K562 (cell line): ENCODE results near the gene PRKAG2. TPM values are rescaled to one million over a fixed set of nuclear protein-coding genes. Genes with fewer than 3 reads are reported as not detected.

ENCODE experiments used
- ATAC-seq: fragments of 200-7000 bp; cut with Tn5 transposase; 3 replicates; pipeline ENCODE4 v1.9.1; 2020; ENCODE audit warnings: moderate library complexity
- BruUV-seq: library from RNA; stranded (reverse); fragments of 400-500 nt; replicated peaks from 2 replicates; lab custom pipeline; 2021; lab: Mats Ljungman, UMichigan
- CTCF ChIA-PET: fragments of 300-600 bp; formaldehyde crosslinking; extraction: SDS; loops from one replicate; lab custom pipeline; 2021; ENCODE audit warnings: low intra/inter-chr PET ratio; lab: Yijun Ruan, JAX
- POLR2A ChIA-PET: fragments of 300-600, 350-650 bp; sonication (Branson Sonifier 250); formaldehyde crosslinking; extraction: SDS; loops from one replicate; lab custom pipeline; 2021; ENCODE audit warnings: antibody characterized with exemption, inconsistent platforms; lab: Yijun Ruan, JAX
- DNase-seq, 4 experiments: peaks; one replicate each; pipeline versions ENCODE4 v3.0.0 to v3.0.0-alpha.2; 2011 to 2018; ENCODE audit warnings: low spot score in 3 of 4, mixed read lengths in 3 of 4; ENCODE audit errors: extremely low read depth in 1 of 4
- FAIRE-seq: peaks from 2 replicates; lab custom pipeline; 2011; peaks lifted over from hg19 to GRCh38; lab: Jason Lieb, UNC
- H2AFZ ChIP-seq: 2 replicates; pipeline ENCODE4 v1.6.0; 2011; ENCODE audit warnings: low read depth, low read length, control low read depth, inconsistent platforms
- H3K27ac ChIP-seq: fragments of 200-600 bp; 3 replicates; pipeline ENCODE4 v1.8.0; 2011; ENCODE audit warnings: low read depth, mild to moderate bottlenecking, control low read depth, inconsistent platforms, low read length, moderate library complexity, mixed read lengths; ENCODE audit errors: extremely low read depth
- H3K27me3 ChIP-seq, 2 experiments: fragments of 300-600 bp in 1 of 2; 2 replicates in 1 of 2; 3 replicates in 1 of 2; pipeline versions ENCODE4 v1.6.0 to v1.8.0; 2011; ENCODE audit warnings: inconsistent platforms in 2 of 2, low read length in 2 of 2, mild to moderate bottlenecking in 1 of 2, mixed read lengths in 1 of 2, moderate library complexity in 1 of 2; ENCODE audit not compliant: control insufficient read depth in 2 of 2, insufficient read depth in 2 of 2
- H3K36me3 ChIP-seq: fragments of 300-600 bp; 3 replicates; pipeline ENCODE4 v1.8.0; 2011; ENCODE audit warnings: mild to moderate bottlenecking, low read length, inconsistent platforms; ENCODE audit not compliant: control insufficient read depth, insufficient read depth
- H3K4me1 ChIP-seq, 2 experiments: fragments of 200-600 bp in 1 of 2; replicated peaks in 1 of 2; 2 replicates in 1 of 2; 3 replicates in 1 of 2; pipeline versions ENCODE4 v1.5.1 to v1.8.0; 2011; ENCODE audit warnings: inconsistent platforms in 2 of 2, low read length in 2 of 2, mild to moderate bottlenecking in 1 of 2, mixed read lengths in 1 of 2, moderate library complexity in 1 of 2; ENCODE audit not compliant: control insufficient read depth in 2 of 2, insufficient read depth in 2 of 2
- H3K4me2 ChIP-seq: 2 replicates; pipeline ENCODE4 v1.6.1; 2011; ENCODE audit warnings: low read length, control low read depth, inconsistent platforms, mixed read lengths; ENCODE audit not compliant: insufficient read depth
- H3K4me3 ChIP-seq: fragments of 200-600 bp; sonication (generic), shearing (Covaris generic); 2 replicates; pipeline ENCODE4 v1.5.1; 2016; ENCODE audit warnings: control low read depth, inconsistent platforms
- H3K79me2 ChIP-seq: fragments of 200-600 bp; 3 replicates; pipeline ENCODE4 v1.8.0; 2011; ENCODE audit warnings: low read length, inconsistent platforms; ENCODE audit not compliant: control insufficient read depth, insufficient read depth
- H3K9ac ChIP-seq, 2 experiments: 2 replicates each; pipeline versions ENCODE4 v1.6.0 to v1.6.1; 2011; ENCODE audit warnings: low read depth in 2 of 2, low read length in 2 of 2, control low read depth in 1 of 2, inconsistent platforms in 1 of 2, mild to moderate bottlenecking in 1 of 2, mixed read lengths in 1 of 2; ENCODE audit not compliant: insufficient read depth in 1 of 2
- H3K9me1 ChIP-seq: one replicate; pipeline ENCODE4 v1.6.0; 2011; ENCODE audit warnings: inconsistent platforms, mild to moderate bottlenecking, low read length, moderate library complexity; ENCODE audit not compliant: control insufficient read depth, insufficient read depth
- H3K9me3 ChIP-seq: replicated peaks from 2 replicates; pipeline ENCODE4 v1.5.1; 2011; ENCODE audit warnings: low read depth, low read length, inconsistent platforms; ENCODE audit not compliant: control insufficient read depth, insufficient read depth
- H4K20me1 ChIP-seq: replicated peaks from 2 replicates; pipeline ENCODE4 v1.6.1; 2011; ENCODE audit warnings: low read length, inconsistent platforms, mixed read lengths; ENCODE audit not compliant: control insufficient read depth, insufficient read depth
- BCOR ChIP-seq: fragments of 450-650 bp; IDR thresholded peaks from 2 replicates; pipeline ENCODE4 v1.6.1; 2016
- HDGF ChIP-seq: fragments of 450-650 bp; IDR thresholded peaks from 2 replicates; pipeline ENCODE4 v1.6.1; 2016
- RBM39 ChIP-seq: fragments of 200-400 bp; formaldehyde crosslinking; optimal IDR thresholded peaks from 2 replicates; pipeline ENCODE3; 2018; ENCODE audit warnings: low read depth, low read length
- SMARCA5 ChIP-seq: fragments of 450-650 bp; IDR thresholded peaks from 2 replicates; pipeline ENCODE4 v1.6.1; 2016
- ZC3H11A ChIP-seq: IDR thresholded peaks from 2 replicates; pipeline ENCODE4 v1.6.1; 2012; ENCODE audit warnings: low read depth, low read length, improper control_type of control experiment
- ZNF121 ChIP-seq: sonication (generic); formaldehyde crosslinking; conservative IDR thresholded peaks from 2 replicates; pipeline ENCODE4 v1.8.0; 2022; ENCODE audit warnings: missing genetic modification reagents
- WGBS: fragments of 100-300 bp; shearing (Covaris generic); methylation state at CpG from one replicate; pipeline ENCODE4 v1.1.6; 2016; ENCODE audit warnings: low coverage, mixed read lengths; ENCODE audit not compliant: insufficient coverage; ENCODE audit errors: missing lambda C conversion rate; 5-methylcytosine and 5-hydroxymethylcytosine counted together
- in situ Hi-C: fragments of 300-500 bp; cut with MboI; formaldehyde crosslinking; loops from 4 replicates; pipeline ENCODE4 v1.15.0; 2018; ENCODE audit warnings: inconsistent platforms, mixed read lengths
- intact Hi-C: fragments of 100-400 bp; cut with micrococcal nuclease; formaldehyde crosslinking; loops from 2 replicates; pipeline ENCODE4 v1.14.2; 2022
- polyA plus RNA-seq, 8 experiments: library from polyadenylated mRNA; depleted of rRNA in 4 of 8; stranded (reverse) in 5 of 8; unstranded in 3 of 8; fragments of >200 nt; fragmentation: Nextera tagmentation in 2 of 8; fragmentation: Illumina TruSeq in 1 of 8; extraction: Ambion mirVana in 2 of 8; extraction: Trizol in 1 of 8; gene quantifications; 2 replicates each; pipeline versions ENCODE4 v1.2.1 to v1.2.3, GENCODE V29; 2011 to 2014; ENCODE audit warnings: inconsistent platforms in 1 of 8, missing spikeins in 1 of 8
- total RNA-seq, 7 experiments: library from RNA; depleted of rRNA in 6 of 7; stranded (reverse); fragments of >200 nt in 6 of 7; fragmentation: Illumina TruSeq in 2 of 7; extraction: Trizol in 2 of 7; gene quantifications; 2 replicates each; pipeline versions ENCODE4 v1.2.1 to v1.2.3, GENCODE V29; 2011 to 2021; ENCODE audit warnings: low replicate concordance in 1 of 7

PRKAG2 gene
- total and polyA plus RNA-seq, 9 of the 15 experiments (the other 6 are each of a cell fraction or from before 2014, with no cell fraction given): 0.99 to 5.6 (median 3.3) TPM

DNA sequence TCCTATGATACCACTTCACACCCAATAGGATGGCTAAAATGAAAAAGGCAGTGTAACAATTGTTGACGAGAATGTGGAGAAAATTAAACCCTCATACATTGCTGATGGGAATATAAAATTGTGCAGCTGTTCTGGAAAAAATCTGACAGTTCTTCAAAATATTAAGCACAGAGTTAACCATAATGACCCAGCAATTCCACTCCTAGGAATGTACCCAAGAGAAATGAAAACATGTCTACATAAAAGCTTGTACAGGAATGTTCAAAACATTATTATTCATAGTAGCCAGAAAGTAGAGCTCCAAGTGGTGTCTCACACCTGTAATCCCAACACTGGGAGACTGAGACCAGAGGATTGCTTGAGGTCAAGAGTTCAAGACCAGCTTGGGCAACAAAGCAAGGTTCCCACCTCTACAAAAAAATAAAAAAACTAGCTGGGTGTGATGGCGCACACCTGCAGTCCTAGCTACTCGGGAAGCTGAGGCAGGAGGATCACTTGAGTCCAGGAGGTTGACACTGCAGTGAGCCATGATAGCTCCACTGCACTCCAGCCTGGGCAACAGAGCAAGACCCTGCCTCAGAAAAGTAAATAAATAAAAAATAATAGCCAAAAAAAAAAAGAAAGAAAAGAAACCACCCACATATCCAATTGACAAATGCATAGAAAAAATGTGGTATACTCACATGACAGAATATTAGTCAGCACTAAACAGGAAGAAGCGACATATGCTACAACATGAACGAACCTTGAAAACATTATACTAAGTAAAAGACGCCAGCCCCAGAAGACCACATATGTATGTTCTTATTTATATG lies 362.2 kb downstream of the PRKAG2 start:
- in situ Hi-C loops (no loop called here), intact Hi-C loops (loop anchor here (5.0 kb wide), 1 partner anchor 118 kb away; no protein-coding TSS in a partner anchor)
- H3K9ac ChIP-seq: no peak overlapping the region
- no peak overlapping the region for H3K4me2 ChIP-seq
- H3K27ac ChIP-seq: no peak overlapping the region
- no peak for FAIRE-seq
- no peaks in the 10 kb centered on the region for H3K9me1 ChIP-seq
- H3K27me3 ChIP-seq: no peaks in the 10 kb centered on the region
- no peak for DNase-seq
- TF ChIP-seq SMARCA5: peak; percentile 42; the same call in 1 of the 2 replicates
- no peak for TF ChIP-seq ZC3H11A
- TF ChIP-seq ZNF121 (CRISPR knock-in tag): peak; percentile 90
- no peak for TF ChIP-seq RBM39
- TF ChIP-seq HDGF: peak; percentile 70; the same call in 1 of the 2 replicates
- 0 out of 2 replicates have a peak, but pooled peaks have one; percentile 59 for TF ChIP-seq BCOR
- TF ChIP-seq, all 486 proteins: peak for 4
- H3K4me3 ChIP-seq: no peak overlapping the region
- peaks cover 15 to 46% of the 10 kb centered on the region in 2 experiments for H3K4me1 ChIP-seq
- no peak overlapping the region for H2AFZ ChIP-seq
- no peaks in the 10 kb centered on the region for H3K9me3 ChIP-seq
- ChIA-PET POLR2A (interaction anchor here (1.0 to 1.3 kb wide), 3 partner anchors 10 to 17 kb away, joined by 3 to 8 read pairs (median 5); no protein-coding TSS in a partner anchor), CTCF (no interaction called here)
- 84% methylated on average over 6 of the region's 6 CpGs for WGBS
- H3K79me2 ChIP-seq: peaks cover 97% of the 10 kb centered on the region
- peaks cover 78% of the 10 kb centered on the region for H4K20me1 ChIP-seq
- ATAC-seq: no peak
- H3K36me3 ChIP-seq: peaks cover 44% of the 10 kb centered on the region
- BruUV-seq: no TSS peak
